ENCODE data around the gene UTP25. TPM values are rescaled to one million over a fixed set of nuclear protein-coding genes. Genes with fewer than 3 reads are reported as not detected.

The UTP25 gene
- total and polyA plus RNA-seq, 3 donors from 2014 or later = 4.0 to 7.7 (median 7.1) TPM

DNA sequence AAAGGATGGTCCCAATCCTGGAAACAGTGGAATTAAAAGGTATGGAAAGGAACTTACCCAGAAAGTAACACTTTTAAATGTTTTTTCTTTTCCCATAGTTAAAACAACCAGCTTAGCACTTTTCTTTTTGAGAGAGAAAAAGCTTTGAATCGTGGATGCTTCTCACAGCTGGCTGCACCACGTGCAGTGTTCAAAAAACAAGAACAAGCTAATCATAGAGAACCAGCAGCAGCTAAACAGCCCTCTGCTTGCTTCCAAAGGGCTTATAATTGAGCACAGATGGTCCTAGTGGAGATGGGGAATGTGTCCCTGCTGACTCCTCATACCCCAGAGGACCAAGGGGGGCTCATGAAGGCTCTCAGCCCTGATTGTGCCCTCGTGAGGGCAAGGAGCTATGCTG lies 26.4 kb downstream of the UTP25 start:
- no peak overlapping the region for H3K4me3 ChIP-seq
- no peak for DNase-seq
- TF ChIP-seq, protein P1, sequence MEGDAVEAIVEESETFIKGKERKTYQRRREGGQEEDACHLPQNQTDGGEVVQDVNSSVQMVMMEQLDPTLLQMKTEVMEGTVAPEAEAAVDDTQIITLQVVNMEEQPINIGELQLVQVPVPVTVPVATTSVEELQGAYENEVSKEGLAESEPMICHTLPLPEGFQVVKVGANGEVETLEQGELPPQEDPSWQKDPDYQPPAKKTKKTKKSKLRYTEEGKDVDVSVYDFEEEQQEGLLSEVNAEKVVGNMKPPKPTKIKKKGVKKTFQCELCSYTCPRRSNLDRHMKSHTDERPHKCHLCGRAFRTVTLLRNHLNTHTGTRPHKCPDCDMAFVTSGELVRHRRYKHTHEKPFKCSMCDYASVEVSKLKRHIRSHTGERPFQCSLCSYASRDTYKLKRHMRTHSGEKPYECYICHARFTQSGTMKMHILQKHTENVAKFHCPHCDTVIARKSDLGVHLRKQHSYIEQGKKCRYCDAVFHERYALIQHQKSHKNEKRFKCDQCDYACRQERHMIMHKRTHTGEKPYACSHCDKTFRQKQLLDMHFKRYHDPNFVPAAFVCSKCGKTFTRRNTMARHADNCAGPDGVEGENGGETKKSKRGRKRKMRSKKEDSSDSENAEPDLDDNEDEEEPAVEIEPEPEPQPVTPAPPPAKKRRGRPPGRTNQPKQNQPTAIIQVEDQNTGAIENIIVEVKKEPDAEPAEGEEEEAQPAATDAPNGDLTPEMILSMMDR (IDR thresholded peaks at IDR 0.05) = no peak
- TF ChIP-seq POLR2A (IDR thresholded peaks at IDR 0.05) = no peak
- 57 to 63% methylated on average over 3 of the region's 3 CpGs for WGBS, 2 donors
- no peaks in the 10 kb centered on the region for H3K36me3 ChIP-seq (ENCODE audit: low read depth, missing control alignments)
- no peaks in the 10 kb centered on the region for H3K4me1 ChIP-seq
- H3K27me3 ChIP-seq = no peaks in the 10 kb centered on the region
- no peak overlapping the region for H3K27ac ChIP-seq
- intact Hi-C loops (cut with DNase I; ENCODE audit: low total_unique reads) = no loop called here
- H3K9me3 ChIP-seq = no peaks in the 10 kb centered on the region

DNA sequence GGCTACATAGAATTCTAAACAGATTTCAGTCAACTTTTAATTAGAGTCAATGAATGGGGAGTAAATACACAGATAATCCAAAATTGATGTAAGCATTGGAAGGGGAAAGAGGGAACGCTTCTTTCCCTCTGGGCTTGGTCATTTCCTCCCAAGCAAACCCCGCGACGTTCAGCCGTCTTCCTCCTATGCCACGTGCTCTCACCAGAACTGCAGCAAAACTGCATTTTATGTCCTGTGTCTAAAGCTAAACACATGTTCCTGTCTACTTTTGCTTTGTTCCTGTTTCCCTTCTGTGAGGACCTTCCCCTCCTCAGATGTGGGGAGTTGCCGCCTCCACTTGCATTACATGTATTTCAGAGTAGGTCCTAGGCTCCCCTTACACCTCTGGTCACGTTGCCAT lies 27.2 kb downstream of the UTP25 start:
- Histone ChIP-seq H3K4me3 (no peak overlapping the region), H3K9me3 (no peaks in the 10 kb centered on the region), H3K27me3 (no peaks in the 10 kb centered on the region), H3K4me1 (no peaks in the 10 kb centered on the region), H3K27ac (no peak overlapping the region), H3K36me3 (ENCODE audit: low read depth, missing control alignments) (no peaks in the 10 kb centered on the region)
- intact Hi-C loops (cut with DNase I; ENCODE audit: low total_unique reads) = no loop called here
- TF ChIP-seq, protein P1 (IDR thresholded peaks at IDR 0.05) = no peak
- TF ChIP-seq POLR2A (IDR thresholded peaks at IDR 0.05) = no peak
- WGBS, 2 donors = 84 to 86% methylated on average over 8 of the region's 8 CpGs
- DNase-seq = no peak

DNA sequence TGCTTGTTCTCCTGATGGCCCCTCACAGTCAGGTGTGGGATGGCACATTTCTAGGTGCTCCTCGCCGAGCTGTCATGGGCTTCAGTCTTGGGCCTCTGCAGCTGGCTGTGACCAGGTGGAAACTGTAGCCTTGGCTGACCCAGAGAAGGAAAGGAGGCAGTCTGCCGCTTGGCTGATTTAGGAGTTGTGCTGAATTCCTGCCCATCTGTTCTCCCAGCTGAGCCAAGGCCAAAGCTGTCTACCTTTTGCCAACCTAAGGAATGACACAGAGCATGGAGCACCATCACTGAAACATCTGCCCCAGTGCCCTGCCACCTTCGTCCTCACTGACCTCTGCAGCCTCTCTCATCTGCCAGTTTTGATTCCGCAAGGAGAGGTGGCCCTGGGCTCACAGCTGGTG lies 27.9 kb downstream of the UTP25 start:
- H3K27ac ChIP-seq = no peak overlapping the region
- DNase-seq = no peak
- intact Hi-C loops (cut with DNase I; ENCODE audit: low total_unique reads) = no loop called here

DNA sequence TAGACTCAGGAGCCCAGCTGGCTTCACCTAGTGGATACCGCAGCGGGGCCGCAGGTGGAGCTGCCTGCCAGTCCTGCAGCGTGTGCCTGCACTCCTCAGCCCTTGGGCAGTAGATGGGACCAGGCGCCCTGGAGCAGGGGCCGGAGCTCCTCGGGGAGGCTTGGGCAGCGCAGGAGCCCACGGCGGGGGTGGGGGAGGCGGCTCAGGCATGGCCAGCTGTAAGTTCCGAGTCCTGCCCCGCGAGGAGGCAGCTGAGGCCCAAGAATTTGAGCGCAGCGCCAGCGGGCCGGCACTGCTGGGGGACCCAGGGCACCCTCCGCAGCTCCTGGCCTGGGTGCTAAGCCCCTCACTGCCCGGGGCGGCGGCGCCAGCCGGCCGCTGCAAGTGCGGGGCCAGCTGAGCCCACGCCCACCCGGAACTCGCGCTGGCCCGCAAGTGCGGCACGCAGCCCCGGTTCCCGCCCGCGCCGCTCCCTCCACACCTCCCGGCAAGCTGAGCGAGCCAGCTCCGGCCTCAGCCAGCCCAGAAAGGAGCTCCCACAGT lies 30.9 kb downstream of the UTP25 start:
- TF ChIP-seq POLR2A (IDR thresholded peaks at IDR 0.05) = no peak
- TF ChIP-seq, protein P1 (IDR thresholded peaks at IDR 0.05) = no peak
- Histone ChIP-seq H3K4me3 (peak overlapping the region; percentile 27 to 44), H3K4me1 (no peaks in the 10 kb centered on the region), H3K27me3 (no peaks in the 10 kb centered on the region), H3K27ac (no peak overlapping the region), H3K36me3 (ENCODE audit: low read depth, missing control alignments) (no peaks in the 10 kb centered on the region), H3K9me3 (no peaks in the 10 kb centered on the region)
- WGBS, 2 donors = 77 to 93% methylated on average over 3 to 40 of the region's 41 CpGs
- no peak for DNase-seq
- intact Hi-C loops (cut with DNase I; ENCODE audit: low total_unique reads) = no loop called here

More for the DNA sequence above, 27.9 kb downstream of the UTP25 start:
- no peak overlapping the region for H3K4me3 ChIP-seq
- H3K27me3 ChIP-seq = no peaks in the 10 kb centered on the region
- H3K9me3 ChIP-seq = no peaks in the 10 kb centered on the region
- no peaks in the 10 kb centered on the region for H3K4me1 ChIP-seq
- WGBS, 2 donors = 55 to 66% methylated on average over 3 to 5 of the region's 5 CpGs
- H3K36me3 ChIP-seq (ENCODE audit: low read depth, missing control alignments) = no peaks in the 10 kb centered on the region
- TF ChIP-seq, protein P1 (IDR thresholded peaks at IDR 0.05) = no peak

DNA sequence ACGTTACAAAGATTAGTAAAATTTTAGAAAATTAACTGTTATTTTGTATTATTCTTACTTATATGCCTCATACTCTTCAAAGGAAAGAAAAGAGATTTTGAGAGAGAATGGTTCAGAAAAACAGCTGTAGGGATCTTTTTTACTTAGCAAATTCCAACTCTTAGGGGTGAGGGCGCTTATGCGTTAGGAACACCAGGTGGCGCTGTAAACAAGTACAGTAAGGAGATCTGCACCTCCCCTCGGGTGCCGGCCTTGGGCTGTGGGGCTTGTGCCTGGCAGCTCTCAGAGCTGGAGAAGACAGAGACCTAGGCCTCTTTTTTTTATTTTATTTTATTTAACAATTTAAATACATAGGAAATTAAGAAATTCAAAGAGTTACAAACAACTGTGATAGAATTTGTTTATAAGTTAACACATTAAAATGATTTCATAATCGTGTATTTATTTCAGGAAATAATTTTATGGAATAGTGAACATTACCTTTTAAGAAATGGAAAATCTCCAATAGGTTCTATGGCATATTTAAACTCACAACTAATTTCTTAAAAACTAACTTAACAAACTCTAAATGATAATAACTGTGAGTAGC lies 32.6 kb downstream of the UTP25 start:
- intact Hi-C loops (cut with DNase I; ENCODE audit: low total_unique reads) = loop anchor here (10.0 kb wide), 1 partner anchor 124 kb away; no protein-coding TSS in a partner anchor
- peak; percentile 93 for DNase-seq
- H3K36me3 ChIP-seq (ENCODE audit: low read depth, missing control alignments) = no peaks in the 10 kb centered on the region
- H3K27ac ChIP-seq = no peak overlapping the region
- no peaks in the 10 kb centered on the region for H3K4me1 ChIP-seq
- no peak overlapping the region for H3K4me3 ChIP-seq
- no peaks in the 10 kb centered on the region for H3K9me3 ChIP-seq
- 11 to 13% methylated on average over 7 of the region's 7 CpGs for WGBS, 2 donors
- no peaks in the 10 kb centered on the region for H3K27me3 ChIP-seq
- TF ChIP-seq, protein P1 (IDR thresholded peaks at IDR 0.05) = peak; percentile 50 to 94 (median 78)
- TF ChIP-seq POLR2A (IDR thresholded peaks at IDR 0.05) = no peak

Measured in testis (tissue), 3 donors.